Measurements from ENCODE around the gene SRRM4. TPM values are rescaled to one million over a fixed set of nuclear protein-coding genes. Genes with fewer than 3 reads are reported as not detected.

Gene SRRM4
- total and polyA plus RNA-seq, 2 experiments from 2014 or later: 0.53 to 0.63 TPM

- ATAC-seq (peak; percentile 44; the same call in 2 of the 3 replicates), DNase-seq (ENCODE audit: low spot score) (peak; percentile 47)
- Histone ChIP-seq H3K4me2 (no peak overlapping the region), H3F3A (replicated peaks; ENCODE audit: low read depth) (no peaks in the 10 kb centered on the region), H3K36me3 (ENCODE audit: insufficient read depth) (no peaks in the 10 kb centered on the region), H3K9me2 (ENCODE audit: insufficient read depth) (no peaks in the 10 kb centered on the region), H3K79me2 (replicated peaks; ENCODE audit: insufficient read depth) (no peaks in the 10 kb centered on the region), H3K27me3 (ENCODE audit: insufficient read depth) (no peaks in the 10 kb centered on the region), H4K20me1 (replicated peaks; ENCODE audit: insufficient read depth) (no peaks in the 10 kb centered on the region), H3K4me3 (no peak overlapping the region), H3K27ac (ENCODE audit: low read depth) (no peak overlapping the region), H2AFZ (no peak overlapping the region; the same call in 1 of the 2 replicates), H3K4me1 (ENCODE audit: insufficient read depth) (peaks cover 10% of the 10 kb centered on the region)
- Mint-ChIP-seq H3K27ac (peak overlapping the region; percentile 72; the same call in 1 of the 2 replicates), H3K36me3 (ENCODE audit: low read depth) (no peaks in the 10 kb centered on the region), H3K4me3 (no peak overlapping the region), H3K4me1 (peaks cover 29% of the 10 kb centered on the region), H3K27me3 (ENCODE audit: insufficient read depth, low read depth, poor library complexity) (peaks cover 1% of the 10 kb centered on the region), H3K9me3 (no peaks in the 10 kb centered on the region)
- TF ChIP-seq ZNF331 (CRISPR knock-in tag; IDR thresholded peaks at IDR 0.05; ENCODE audit: low read depth): no peak
- no peak for TF ChIP-seq ZNF114 (CRISPR knock-in tag; IDR thresholded peaks at IDR 0.05)
- no peak for TF ChIP-seq ZNF462 (CRISPR knock-in tag; IDR thresholded peaks at IDR 0.05)
- peak; percentile 66 for TF ChIP-seq REST (IDR thresholded peaks at IDR 0.05; ENCODE audit: unreplicated experiment)
- TF ChIP-seq STAT1 (IDR thresholded peaks at IDR 0.05; ENCODE audit: unreplicated experiment): no peak
- TF ChIP-seq CTCF (conservative IDR thresholded peaks at IDR 0.05; ENCODE audit: low read depth in 2 of 2): no peak
- TF ChIP-seq EZH2phosphoT487 (IDR thresholded peaks at IDR 0.05; ENCODE audit: unreplicated experiment): no peak
- TF ChIP-seq NANOG (IDR thresholded peaks at IDR 0.05; ENCODE audit: borderline replicate concordance): no peak
Observed at GRCh38 chr12:119208626-119209061, 227.3 kb downstream of the SRRM4 start.
